Activated CD4-positive, alpha-beta T cell treated with anti-CD3 and anti-CD28 coated beads, Interleukin-10, Interleukin-2, amounts not matched to agents 100 ng/mL and 50 ng/mL, durations not matched to agents 16 hours and 8 hours (primary cell): ENCODE results near the gene ZNF385D.
"Not testable (repeated sequence)": the region's sequence is repeated elsewhere in the genome, so short reads cannot be mapped to it uniquely, and the experiment has no call there.

ENCODE experiments used
- DNase-seq: peaks from one replicate; pipeline ENCODE4 v3.0.0-alpha.2; 2020

ZNF385D gene

DNA sequence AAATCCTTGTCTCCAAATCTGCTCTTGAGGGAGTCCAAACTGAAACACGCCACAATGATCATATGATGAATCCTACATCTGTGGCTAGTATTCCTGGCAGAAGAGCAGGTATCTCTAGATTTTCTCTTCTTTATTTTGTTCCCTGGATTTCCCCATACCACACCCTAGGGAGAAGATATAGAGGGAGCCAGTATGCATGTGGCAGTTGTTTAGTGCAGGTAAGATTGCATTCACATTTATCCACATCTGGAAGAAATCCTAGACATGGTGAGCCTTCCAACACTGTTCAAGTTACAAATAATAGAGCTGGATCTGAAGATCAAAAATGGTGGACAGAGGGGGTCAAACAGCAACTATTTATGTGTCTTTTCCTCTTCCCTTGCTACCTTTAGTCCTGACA lies 316.7 kb downstream of the ZNF385D start:
- DNase-seq, result no peak

DNA sequence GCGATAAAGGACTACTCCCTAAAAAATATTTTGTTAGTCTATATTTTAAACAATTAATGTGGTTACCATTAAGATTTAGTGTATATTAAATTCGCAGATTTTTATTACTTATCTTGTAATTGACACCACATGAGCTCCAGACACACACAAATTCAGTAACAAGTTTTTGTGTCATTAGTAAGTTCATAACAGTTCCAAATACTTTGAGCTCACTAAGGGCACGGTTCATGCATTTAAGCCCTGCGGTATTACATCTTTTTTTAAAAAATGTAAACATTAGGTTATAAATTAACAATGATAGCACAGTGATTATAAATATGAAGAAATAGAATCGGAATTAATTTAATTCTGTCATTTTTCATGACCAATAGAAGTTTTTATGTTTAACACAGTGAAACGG lies 317.3 kb downstream of the ZNF385D start:
- no peak for DNase-seq

DNA sequence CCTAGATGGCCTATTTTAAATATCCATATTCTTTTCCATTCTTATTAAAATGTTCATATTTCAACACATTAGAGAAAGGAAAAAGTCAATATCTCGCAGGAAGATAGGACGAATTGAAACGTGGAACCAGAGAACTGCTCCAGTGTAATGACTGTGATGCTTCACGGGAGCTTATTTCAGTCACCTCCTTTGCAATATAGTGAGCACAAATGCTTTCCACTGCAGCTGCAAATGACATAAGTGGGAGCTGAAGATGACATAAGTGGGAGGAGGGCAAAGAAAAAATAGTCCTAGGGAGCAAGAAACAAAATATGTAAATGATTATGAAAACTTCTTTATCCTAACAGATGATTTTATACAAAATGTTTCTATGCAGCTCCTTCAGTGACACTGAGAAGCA lies 324.1 kb downstream of the ZNF385D start:
- DNase-seq, result no peak

DNA sequence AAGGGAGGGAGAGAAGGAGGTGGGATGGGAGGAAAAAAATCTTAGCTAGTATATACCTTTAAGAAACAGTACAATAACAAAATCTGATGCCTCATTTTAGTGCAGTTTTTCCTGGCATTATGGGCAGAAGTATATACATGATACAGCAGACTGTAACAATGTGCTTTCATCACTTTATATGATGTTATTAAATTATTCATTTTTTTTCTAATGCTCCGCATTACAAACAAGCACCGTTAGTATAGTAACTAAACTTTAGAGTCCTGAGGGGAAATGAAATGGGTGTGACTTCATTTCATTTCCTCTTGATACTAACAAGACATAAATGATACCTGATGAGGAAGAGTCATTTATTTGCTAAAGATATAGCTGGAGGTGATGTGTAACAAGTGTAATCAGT lies 325.3 kb downstream of the ZNF385D start:
- DNase-seq, result no peak

DNA sequence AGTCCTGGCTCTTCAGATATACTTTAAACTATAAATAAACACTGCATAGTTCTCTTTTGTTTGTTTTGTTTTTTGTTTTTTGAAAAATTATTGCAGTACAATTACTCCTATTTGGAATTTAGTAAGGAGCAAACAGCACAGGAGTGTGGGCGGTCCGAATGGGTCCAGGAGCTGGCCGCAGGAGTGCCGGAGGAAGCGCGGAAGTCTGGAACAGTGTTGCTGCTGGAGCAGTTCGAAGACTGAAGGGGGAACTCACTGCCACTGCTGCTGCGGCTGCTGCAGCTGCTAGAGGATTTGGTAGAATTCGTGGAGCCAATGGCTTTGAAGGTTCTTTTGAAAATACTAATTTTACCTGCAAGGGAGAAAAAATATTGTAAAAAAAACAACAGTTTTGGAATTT lies 329.9 kb downstream of the ZNF385D start:
- DNase-seq, result no peak

DNA sequence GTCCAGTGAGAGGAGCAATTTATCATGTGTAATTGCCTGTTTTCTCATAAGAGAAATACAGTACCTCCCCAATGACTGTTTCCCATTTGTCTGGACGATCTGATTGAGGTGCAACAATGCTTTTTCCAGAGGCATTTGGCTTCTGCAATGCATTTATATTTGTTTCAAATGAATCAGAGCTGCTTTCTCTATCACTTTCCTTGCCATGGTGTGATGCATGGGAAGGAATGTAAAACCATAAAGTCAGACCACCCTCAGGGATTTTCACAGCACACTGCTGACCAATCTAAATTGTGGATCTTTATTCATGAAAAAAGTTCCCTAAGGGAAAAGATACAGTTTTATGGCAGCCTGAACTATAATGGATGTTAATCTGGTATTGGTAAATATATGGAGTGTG lies 333.0 kb downstream of the ZNF385D start:
- DNase-seq, result no peak

DNA sequence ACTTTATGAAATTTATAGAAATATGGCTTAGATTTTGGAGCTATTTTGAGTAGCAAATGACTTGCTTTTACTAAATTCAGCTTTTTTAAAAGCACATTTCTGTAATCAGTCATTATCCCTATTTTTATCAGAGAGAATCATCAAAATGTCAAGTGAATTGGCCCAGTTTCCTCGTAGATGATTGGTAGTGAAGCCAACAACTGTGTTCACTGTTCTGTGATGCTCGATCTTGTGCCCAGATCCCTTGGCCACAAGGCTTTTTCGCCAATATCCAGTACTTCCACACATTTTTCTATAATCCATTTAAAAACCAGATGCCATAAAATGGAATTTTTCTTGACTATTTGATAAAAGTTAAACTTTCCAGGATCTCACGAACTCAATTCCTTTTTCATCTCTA lies 336.5 kb downstream of the ZNF385D start:
- no peak for DNase-seq

DNA sequence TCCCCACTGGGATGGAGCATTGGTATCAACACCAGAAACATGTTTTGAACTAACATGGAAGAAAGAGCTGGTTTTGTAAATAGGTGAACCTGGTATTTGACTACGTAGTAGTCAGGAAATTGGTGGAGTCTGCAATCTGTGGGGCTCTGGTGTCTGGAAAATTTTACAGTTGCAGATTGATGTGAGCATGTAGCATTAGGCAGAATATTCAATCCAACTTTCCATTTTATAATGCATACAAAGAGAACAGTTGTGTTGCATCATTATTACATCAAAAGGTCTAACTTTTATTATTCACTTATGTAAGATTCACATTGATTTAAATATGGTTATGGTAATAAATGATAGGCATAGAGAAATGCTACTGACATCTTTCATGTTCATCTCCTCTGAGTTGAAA lies 340.0 kb downstream of the ZNF385D start:
- DNase-seq, result no peak

DNA sequence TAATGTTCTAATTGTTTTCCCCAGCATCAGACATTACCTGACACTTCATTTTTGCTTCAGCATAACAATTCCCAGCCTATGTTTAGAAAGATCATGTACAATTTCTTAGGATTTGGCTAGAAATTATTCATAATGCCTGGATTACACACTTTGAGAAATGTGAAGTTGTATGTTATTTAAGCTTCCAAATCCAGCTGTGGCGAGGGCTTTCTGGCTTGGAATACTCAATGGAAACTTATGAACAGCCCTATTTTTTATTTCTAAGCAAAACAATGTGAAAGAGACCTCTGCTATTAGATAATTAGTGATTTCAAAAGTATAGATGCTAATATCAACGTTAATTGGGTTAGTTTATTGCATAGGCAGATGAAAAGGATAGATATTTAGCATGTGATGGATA lies 341.6 kb downstream of the ZNF385D start:
- no peak for DNase-seq

DNA sequence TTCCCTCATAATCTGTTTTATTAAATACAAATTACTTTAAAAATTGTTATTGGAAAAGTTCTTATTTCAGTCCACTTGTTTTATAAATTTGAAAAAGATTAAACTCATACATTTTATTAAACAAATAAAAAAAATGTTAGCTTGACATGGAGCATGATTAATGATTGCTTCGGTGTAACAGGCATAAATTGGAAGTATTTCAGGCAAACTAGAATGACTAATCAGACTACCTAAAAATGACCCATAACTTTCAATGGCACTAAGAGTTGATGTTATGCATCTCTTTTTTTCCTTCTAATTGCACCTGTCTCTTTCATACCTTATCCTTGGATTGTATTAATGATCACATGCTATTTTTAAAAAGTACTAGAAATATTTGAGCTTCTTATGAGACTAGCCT lies 343.3 kb downstream of the ZNF385D start:
- DNase-seq, result no peak

DNA sequence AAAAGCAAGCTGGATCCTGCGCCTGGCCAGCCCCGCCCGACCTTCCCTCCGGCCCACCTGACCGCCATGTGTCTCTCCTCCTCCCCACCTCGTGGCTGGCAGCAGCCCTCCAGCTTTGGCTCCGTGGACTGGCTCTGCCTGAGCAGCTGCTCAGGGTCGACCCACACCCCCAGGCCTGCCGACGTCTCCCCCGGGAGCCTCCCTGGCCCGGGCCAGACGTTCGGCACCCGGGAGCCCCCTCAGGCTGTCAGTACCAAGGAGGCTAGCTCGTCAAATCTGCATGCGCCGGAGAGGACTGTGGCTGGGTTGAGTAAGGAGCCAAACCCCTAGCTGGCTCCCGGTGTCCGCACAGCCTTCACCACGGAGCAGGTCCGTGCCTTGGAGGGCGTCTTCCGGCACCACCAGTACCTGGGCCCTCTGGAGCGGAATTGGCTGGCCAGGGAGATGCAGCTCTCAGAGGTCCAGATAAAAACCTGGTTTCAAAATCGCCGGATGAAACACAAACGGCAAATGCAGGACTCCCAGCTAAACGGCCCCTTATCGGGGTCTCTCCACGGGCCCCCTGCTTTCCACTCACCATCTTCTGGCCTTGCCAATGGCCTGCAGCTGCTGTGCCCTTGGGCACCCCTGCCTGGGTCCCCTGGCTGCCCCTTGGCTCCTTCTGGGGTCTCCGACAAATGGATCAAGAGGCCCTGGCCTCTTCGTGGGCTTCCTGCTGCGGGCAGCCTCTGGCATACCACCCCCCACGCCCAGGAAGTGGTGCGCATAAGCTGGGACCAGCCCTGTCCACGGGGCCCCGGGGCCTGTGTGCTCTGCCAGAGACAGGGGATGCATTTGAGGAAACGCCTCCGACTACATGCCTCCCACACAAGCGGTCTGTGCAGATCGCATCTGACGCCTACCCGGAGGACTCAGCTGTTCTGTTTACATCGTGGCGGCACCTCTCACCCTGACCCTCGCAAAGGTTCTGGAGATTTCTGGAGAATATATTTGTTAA lies 345.0 kb downstream of the ZNF385D start:
- DNase-seq, result no peak

DNA sequence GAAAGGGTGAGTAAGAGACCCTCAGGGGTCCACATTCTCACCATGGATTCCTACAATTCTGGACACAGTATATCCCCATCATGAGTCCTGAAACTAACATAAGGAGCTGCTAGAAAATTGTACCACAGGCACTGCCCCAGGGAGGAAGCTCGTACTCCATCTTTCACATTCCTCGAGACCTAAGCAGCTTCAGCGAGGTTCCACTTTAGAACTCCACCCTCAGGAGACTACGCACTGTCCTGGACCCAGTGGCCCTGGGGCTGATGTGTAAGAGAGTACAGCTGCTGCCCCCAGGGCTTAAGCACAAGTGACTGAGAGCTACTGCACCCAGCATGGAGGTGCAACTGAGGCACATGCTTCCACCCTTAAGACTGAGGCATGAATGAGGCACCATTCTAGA lies 352.5 kb downstream of the ZNF385D start:
- no peak for DNase-seq

DNA sequence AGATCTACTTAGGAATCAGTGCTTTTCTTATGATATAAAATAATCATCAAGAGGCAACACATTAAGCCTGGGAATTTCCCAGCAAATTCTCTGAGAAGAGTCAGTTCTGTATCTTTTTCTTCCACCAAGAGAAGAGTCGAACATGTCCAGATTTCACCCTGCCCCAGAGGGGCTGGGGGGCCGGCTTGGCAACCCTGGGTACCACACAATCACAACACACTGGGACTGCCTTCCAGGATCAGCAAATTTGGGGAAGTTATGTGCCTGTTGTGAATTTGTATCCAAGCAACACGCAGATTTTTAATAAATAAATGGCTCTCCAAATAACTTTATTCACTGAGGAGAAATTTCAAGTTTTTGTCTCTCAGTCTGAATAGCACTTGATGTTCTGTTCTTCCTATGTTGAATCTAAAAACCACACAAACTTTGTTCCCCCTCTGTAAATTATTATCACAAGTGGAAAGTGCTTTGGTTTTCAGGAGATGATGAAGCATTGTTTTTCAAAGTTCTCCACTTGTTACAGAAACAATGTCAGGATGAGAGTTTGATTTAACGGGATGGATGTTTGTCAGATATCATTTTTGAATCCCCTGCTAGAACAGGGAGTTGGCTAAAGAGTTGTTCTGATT lies 357.2 kb downstream of the ZNF385D start:
- DNase-seq, result no peak

DNA sequence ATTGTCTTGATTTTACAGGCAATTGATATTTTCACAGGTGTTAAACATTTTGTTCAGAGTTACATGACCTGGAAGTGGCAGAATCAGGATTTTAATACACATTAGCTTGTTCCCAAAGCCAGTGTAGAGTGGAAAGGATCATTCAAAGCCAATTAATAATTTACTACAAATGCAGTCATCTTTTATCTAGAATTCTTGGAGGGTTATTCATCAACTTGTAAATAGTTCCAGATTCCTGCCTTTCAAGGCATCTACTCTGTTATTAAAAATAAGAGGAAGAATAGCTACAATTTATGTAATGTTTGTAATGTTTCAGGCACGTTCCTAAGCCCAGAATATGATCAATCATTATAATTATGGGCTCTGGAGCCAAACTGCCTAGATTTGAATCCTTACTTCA lies 358.5 kb downstream of the ZNF385D start:
- no peak for DNase-seq

DNA sequence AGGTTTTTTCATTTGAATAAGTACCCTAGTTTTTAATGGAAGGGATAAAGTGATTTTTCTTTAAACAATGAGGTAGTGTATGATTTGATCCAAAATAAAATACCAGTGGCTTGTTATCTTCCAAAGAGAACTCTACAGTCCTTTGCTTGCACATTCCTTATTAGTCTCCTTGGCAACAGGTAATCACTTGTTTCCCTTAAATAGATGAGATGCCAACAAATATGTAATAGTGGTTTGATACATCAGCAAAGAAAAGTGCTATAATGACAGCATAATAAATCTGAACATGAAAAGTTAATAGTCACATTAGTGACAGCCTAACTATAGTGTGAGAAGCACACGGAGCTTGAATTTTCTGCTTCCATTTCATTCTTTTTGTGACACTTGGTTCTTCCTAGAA lies 360.2 kb downstream of the ZNF385D start:
- no peak for DNase-seq

DNA sequence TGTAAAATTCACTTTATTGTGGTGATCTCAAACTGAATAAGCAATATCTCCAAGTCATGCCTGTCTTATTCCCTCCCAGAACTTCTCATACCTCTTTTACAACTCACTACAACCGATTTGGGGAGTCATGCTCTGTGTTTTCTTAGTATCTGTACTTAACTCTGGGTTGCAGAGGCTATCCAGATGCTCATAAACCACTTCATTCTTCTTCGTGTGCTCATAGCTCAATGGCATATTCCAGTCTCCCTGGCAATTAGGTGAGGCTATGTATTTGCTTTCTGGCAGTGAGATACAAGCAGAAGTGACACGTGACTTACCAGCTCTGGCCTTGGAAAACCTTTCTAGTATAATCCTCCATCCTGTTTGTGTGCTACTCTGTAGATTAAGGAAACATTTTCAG lies 360.9 kb downstream of the ZNF385D start:
- no peak for DNase-seq

DNA sequence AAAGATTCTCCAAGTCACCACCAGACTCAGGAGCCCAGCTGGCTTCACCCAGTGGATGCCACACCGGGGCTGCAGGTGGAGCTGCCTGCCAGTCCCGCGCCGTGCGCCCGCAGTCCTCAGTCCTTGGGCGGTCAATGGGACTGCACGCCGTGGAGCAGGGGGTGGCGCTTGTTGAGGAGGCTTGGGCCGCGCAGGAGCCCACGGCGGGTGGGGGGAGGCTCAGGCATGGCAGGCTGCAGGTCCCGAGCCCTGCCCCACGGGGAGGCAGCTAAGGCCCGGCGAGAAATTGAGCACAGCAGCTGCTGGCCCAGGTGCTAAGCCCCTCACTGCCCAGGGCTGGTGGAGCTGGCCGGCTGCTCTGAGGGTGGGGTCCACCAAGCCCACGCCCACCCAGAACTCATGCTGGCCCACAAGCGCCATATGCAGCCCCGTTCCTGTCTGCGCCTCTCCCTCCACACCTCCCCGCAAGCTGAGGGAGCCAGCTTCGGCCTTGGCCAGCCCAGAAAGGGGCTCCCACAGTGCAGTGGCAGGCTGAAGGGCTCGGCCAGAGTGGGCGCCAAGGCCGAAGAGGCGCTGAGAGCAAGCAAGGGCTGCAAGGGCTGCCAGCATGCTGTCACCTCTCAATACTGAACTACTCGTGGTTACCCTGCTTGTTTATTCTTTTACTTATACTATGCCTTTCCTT lies 363.7 kb downstream of the ZNF385D start:
- not testable (repeated sequence) for DNase-seq

DNA sequence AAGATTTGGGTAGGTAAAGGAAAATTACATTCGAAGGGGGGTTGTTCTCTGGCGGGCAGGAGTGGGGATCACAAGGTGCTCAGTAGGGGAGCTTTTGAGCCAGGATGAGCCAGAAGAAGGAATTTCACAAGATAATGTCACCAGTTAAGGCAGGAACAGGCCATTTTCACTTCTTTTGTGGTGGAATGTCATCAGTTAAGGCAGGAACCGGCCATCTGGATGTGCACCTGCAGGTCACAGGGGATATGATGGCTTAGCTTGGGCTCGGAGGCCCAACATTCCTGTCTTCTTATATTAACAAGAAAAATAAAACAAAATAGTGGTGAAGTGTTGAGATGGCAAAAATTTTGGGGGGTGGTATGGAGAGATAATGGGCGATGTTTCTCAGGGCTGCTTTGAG lies 373.0 kb downstream of the ZNF385D start:
- DNase-seq, result not testable (repeated sequence)

DNA sequence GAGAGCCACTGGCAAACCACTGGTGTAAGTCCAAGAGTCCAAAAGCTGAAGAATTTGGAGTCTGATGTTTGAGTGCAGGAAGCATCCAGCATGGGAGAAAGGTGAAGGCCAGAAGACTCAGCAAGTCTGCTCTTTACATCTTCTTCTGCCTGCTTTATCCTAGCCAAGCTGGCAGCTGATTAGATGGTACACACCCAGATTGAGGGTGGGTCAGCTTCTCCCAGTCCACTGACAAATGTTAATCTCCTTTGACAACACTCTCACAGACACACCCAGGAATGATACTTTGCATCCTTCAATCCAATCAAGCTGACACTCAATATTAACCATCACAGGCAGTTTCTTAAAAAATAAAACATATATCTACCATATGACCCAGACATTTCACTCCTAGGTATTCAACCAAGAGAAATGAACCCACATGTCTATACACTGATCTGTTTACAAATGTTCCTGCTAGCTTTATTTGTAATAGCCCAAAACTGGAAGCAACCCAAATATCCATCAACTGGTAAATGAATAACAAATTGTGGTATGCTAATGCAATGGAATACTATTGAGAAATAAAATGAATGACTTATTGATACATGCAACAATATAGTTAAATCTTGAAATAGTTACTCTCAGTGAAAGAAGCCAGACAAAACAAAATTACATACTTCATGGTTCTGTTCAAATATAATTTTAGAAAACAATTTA lies 373.8 kb downstream of the ZNF385D start:
- DNase-seq, result no peak

DNA sequence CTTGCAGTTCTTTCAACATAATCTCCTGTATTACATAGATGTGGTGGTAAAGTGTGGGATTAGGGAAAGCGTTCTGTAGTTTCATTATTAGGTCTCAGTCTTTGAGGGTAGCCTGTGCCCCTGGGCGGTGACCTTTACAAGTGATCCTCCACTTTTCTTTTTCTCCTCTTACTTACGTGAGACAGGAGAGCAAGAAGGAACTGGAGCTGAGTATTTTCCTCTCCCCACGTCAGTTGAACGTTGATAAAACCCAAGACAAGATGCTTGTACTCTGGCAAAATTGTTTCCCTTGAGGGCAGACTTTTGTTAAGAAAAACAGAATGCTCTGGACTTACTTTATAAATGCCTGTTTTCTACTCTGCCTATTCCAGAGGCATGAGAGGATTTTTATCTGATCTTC lies 378.7 kb downstream of the ZNF385D start:
- no peak for DNase-seq
